ENCODE data around the gene RPIA. TPM values are rescaled to one million over a fixed set of nuclear protein-coding genes. Genes with fewer than 3 reads are reported as not detected.

Gene RPIA
- total and polyA plus RNA-seq, 2 of the 13 experiments (the other 11 are each of a cell fraction or from before 2014, with no cell fraction given), result 13.3 to 23.9 TPM

DNA sequence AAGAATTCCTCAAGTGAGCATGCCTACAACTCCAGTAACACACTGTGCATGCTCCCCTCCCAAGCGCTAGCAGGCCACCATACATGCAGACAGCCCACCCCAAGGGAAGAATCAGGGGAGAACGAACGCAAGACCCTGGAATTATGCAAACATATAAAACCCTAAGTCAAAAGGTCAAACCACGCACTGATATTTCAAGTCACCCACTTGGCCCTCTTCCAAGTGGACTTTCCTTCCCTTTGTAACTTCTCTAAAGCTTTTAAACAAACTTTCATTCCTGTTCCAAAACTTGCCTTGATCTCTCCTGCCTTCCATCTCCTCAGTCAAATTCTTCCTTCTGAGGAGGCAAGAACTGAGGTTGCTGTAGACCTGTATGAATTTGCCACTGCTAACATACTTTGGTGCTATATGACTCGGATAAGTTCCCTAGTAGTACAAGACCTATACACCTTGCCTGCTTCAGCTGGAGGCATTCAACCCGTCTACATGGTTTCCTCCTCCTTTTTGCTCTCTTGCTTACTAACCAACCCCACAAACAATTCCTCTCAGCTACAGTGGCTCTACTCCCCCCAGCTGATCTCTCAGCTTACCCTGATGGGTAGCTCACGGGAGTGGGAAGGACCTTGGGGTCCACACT lies 11.1 kb upstream of the RPIA start:
- peak; percentile 62 for DNase-seq (ENCODE audit: low spot score)
- CTCF ChIA-PET (ENCODE audit: low intra/inter-chr PET ratio, low total read pairs), result no interaction called here
- POLR2A ChIA-PET, result interaction anchor here (0.6 to 2.1 kb wide), 6 partner anchors 11 to 603 kb away, joined by 4 to 24 read pairs (median 4); partner anchors contain the start of gene RPIA
- no peak for FAIRE-seq
- H3K27me3 ChIP-seq (ENCODE audit: control insufficient read depth in 1 of 2, insufficient read depth in 2 of 2, low read length in 2 of 2), result no peaks in the 10 kb centered on the region
- ATAC-seq, result peak; percentile 81
- peak overlapping the region; percentile 30 for H3K9ac ChIP-seq (ENCODE audit: insufficient read depth, low read depth, low read length)
- H2AFZ ChIP-seq (ENCODE audit: low read length), result peak overlapping the region; percentile 30
- in situ Hi-C loops (cut with HindIII; ENCODE audit: extremely low pct_ligation_motif_present, low pct_unique_long_range_greater_than_20kb) (no loop called here), intact Hi-C loops (cut with micrococcal nuclease; ENCODE audit: unreplicated experiment) (no loop called here)
- peaks cover 21% of the 10 kb centered on the region for H3K4me1 ChIP-seq (ENCODE audit: insufficient read depth, low read length)
- H3K36me3 ChIP-seq (replicated peaks in 1 of 2; ENCODE audit: control insufficient read depth in 1 of 2, insufficient read depth in 2 of 2, low read length in 2 of 2), result no peaks in the 10 kb centered on the region
- no TSS peak for BruUV-seq (replicated peaks)
- H3K4me2 ChIP-seq (ENCODE audit: low read depth, low read length), result peak overlapping the region; percentile 63
- WGBS (ENCODE audit: low lambda C conversion rate), result 38% methylated on average over 7 of the region's 7 CpGs
- H4K20me1 ChIP-seq (ENCODE audit: insufficient read depth, low read length), result no peaks in the 10 kb centered on the region
- peak overlapping the region; percentile 23 to 43 (median 25); a peak in 4 of 6 replicates for H3K4me3 ChIP-seq (replicated peaks in 1 of 3; ENCODE audit: insufficient read depth in 1 of 3, low read depth in 2 of 3, low read length in 3 of 3)
- H3K27ac ChIP-seq (ENCODE audit: extremely low read length, insufficient read depth, low read length), result peak overlapping the region; percentile 41
- peaks cover 34% of the 10 kb centered on the region for H3K9me3 ChIP-seq (ENCODE audit: low read length)
- no peaks in the 10 kb centered on the region for H3K79me2 ChIP-seq (ENCODE audit: insufficient read depth, low read length)
- no peak for TF ChIP-seq ZNF33B (CRISPR knock-in tag; IDR thresholded peaks at IDR 0.05)
- TF ChIP-seq RARA (CRISPR knock-in tag; IDR thresholded peaks at IDR 0.05), result peak; percentile 46
- TF ChIP-seq KDM6A (CRISPR knock-in tag; IDR thresholded peaks at IDR 0.05; ENCODE audit: low read depth), result no peak
- no peak for TF ChIP-seq ZNF138 (CRISPR knock-in tag; IDR thresholded peaks at IDR 0.05; ENCODE audit: low read depth)
- TF ChIP-seq SMARCC2 (IDR thresholded peaks at IDR 0.05), result no peak
- TF ChIP-seq EHMT2 (IDR thresholded peaks at IDR 0.05; ENCODE audit: borderline replicate concordance, low read depth, low read length), result peak; percentile 22; the same call in 1 of the 2 replicates
- TF ChIP-seq CREBL2 (CRISPR knock-in tag; IDR thresholded peaks at IDR 0.05; ENCODE audit: borderline replicate concordance), result no peak
- TF ChIP-seq RNF219 (CRISPR knock-in tag; IDR thresholded peaks at IDR 0.05), result no peak
- TF ChIP-seq ZGPAT (CRISPR knock-in tag; IDR thresholded peaks at IDR 0.05), result no peak
- TF ChIP-seq TFE3 (CRISPR knock-in tag; IDR thresholded peaks at IDR 0.05), result 0 out of 2 replicates have a peak, but pooled peaks have one; percentile 0
- TF ChIP-seq TP53 (CRISPR knock-in tag; conservative IDR thresholded peaks at IDR 0.05), result no peak
- TF ChIP-seq MAF1 (CRISPR knock-in tag; IDR thresholded peaks at IDR 0.05; ENCODE audit: borderline replicate concordance), result no peak
- TF ChIP-seq SOX13 (IDR thresholded peaks at IDR 0.05), result no peak
- TF ChIP-seq SOX13 (CRISPR knock-in tag; conservative IDR thresholded peaks at IDR 0.05 in 1 of 2, IDR thresholded peaks at IDR 0.05 in 1 of 2), result 0 out of 4 replicates have a peak, but pooled peaks of 1 of the 2 experiments have one; percentile 32
- no peak for TF ChIP-seq SAFB2 (CRISPR knock-in tag; IDR thresholded peaks at IDR 0.05; ENCODE audit: borderline replicate concordance, low read depth)
- TF ChIP-seq ZNF547 (CRISPR knock-in tag; IDR thresholded peaks at IDR 0.05), result 0 out of 2 replicates have a peak, but pooled peaks have one; percentile 41
- peak; percentile 2; the same call in 1 of the 2 replicates for TF ChIP-seq ZNF607 (CRISPR knock-in tag; IDR thresholded peaks at IDR 0.05; ENCODE audit: borderline replicate concordance)
- no peak for TF ChIP-seq NPAS2 (CRISPR knock-in tag; IDR thresholded peaks at IDR 0.05; ENCODE audit: borderline replicate concordance)
- TF ChIP-seq HDAC2 (CRISPR knock-in tag; IDR thresholded peaks at IDR 0.05), result no peak
- no peak for TF ChIP-seq ZNF790 (CRISPR knock-in tag; IDR thresholded peaks at IDR 0.05; ENCODE audit: borderline replicate concordance)

All from HepG2 (cell line).